Breast epithelium (tissue), 4 donors: ENCODE data around the gene INTS1. TPM values are rescaled to one million over a fixed set of nuclear protein-coding genes. Genes with fewer than 3 reads are reported as not detected.

Experiments used
- DNase-seq, 2 donors: peaks; one replicate each; pipeline ENCODE4 v3.0.0-alpha.2; 2019; ENCODE audit warnings: low spot score in 2 of 2
- H3K27ac ChIP-seq, 2 donors: fragments of 200-600 bp; sonication (generic) in 1 of 2; one replicate each; pipeline ENCODE4 v1.5.1; 2016 to 2019; ENCODE audit warnings: mild to moderate bottlenecking in 1 of 2
- H3K27me3 ChIP-seq, 2 donors: fragments of 200-600 bp; sonication (generic) in 1 of 2; one replicate each; pipeline versions ENCODE4 v1.5.1 to v1.6.0; 2017 to 2019; ENCODE audit warnings: control low read depth in 1 of 2, mild to moderate bottlenecking in 1 of 2
- H3K36me3 ChIP-seq: fragments of 200-600 bp; one replicate; pipeline ENCODE4 v1.5.1; 2019
- H3K4me1 ChIP-seq, 2 donors: fragments of 200-600 bp; sonication (generic); one replicate each; pipeline ENCODE4 v1.5.1; 2016 to 2019; ENCODE audit warnings: control low read depth in 1 of 2
- H3K4me3 ChIP-seq, 3 donors: fragments of 200-600 bp; sonication (generic); 1 replicate in 2 of 3; 2 replicates in 1 of 3; pipeline ENCODE4 v1.5.1; 2016 to 2019; ENCODE audit warnings: mild to moderate bottlenecking in 3 of 3, moderate library complexity in 2 of 3
- H3K9me3 ChIP-seq, 2 donors: fragments of 200-600 bp; sonication (generic) in 1 of 2; one replicate each; pipeline ENCODE4 v1.5.1; 2016 to 2019; ENCODE audit warnings: control low read depth in 1 of 2
- POLR2A ChIP-seq: fragments of 450-650 bp; IDR thresholded peaks from one replicate; pipeline ENCODE4 v1.6.1; 2016; ENCODE audit warnings: antibody characterized with exemption, mild to moderate bottlenecking, moderate library complexity
- POLR2AphosphoS5 ChIP-seq, 3 donors: sonication (generic); formaldehyde crosslinking; IDR thresholded peaks; one replicate each; pipeline ENCODE4 v1.6.1; 2017; ENCODE audit warnings: antibody characterized with exemption in 3 of 3
- intact Hi-C: fragments of 100-400 bp; cut with DNase I; formaldehyde crosslinking; loops from one replicate; pipeline ENCODE4 v1.15.1; 2023; ENCODE audit warnings: low total_unique reads
- total RNA-seq, 3 donors: library from RNA; depleted of rRNA; stranded (reverse); fragments of >200 nt; gene quantifications; one replicate each; pipeline ENCODE4 v1.1.0, GENCODE V29; 2016
- TF ChIP-seq, protein P1 (sequence below), 3 donors: fragments of 450-650 bp; IDR thresholded peaks; one replicate each; pipeline ENCODE4 v1.5.1; 2016 to 2017; ENCODE audit warnings: antibody characterized with exemption in 3 of 3, mild to moderate bottlenecking in 3 of 3, moderate library complexity in 3 of 3

Gene INTS1
- total RNA-seq, 3 donors from 2014 or later: 27.5 to 32.1 (median 27.7) TPM

GRCh38 chr7:1481300-1481699 is 22.9 kb downstream of the INTS1 start:
- Histone ChIP-seq H3K4me3 (no peak overlapping the region), H3K4me1 (no peaks in the 10 kb centered on the region), H3K27ac (no peak overlapping the region), H3K27me3 (no peaks in the 10 kb centered on the region), H3K36me3 (peaks cover 6% of the 10 kb centered on the region), H3K9me3 (no peaks in the 10 kb centered on the region)
- TF ChIP-seq, protein P1, sequence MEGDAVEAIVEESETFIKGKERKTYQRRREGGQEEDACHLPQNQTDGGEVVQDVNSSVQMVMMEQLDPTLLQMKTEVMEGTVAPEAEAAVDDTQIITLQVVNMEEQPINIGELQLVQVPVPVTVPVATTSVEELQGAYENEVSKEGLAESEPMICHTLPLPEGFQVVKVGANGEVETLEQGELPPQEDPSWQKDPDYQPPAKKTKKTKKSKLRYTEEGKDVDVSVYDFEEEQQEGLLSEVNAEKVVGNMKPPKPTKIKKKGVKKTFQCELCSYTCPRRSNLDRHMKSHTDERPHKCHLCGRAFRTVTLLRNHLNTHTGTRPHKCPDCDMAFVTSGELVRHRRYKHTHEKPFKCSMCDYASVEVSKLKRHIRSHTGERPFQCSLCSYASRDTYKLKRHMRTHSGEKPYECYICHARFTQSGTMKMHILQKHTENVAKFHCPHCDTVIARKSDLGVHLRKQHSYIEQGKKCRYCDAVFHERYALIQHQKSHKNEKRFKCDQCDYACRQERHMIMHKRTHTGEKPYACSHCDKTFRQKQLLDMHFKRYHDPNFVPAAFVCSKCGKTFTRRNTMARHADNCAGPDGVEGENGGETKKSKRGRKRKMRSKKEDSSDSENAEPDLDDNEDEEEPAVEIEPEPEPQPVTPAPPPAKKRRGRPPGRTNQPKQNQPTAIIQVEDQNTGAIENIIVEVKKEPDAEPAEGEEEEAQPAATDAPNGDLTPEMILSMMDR (IDR thresholded peaks at IDR 0.05): no peak
- TF ChIP-seq POLR2AphosphoS5 (IDR thresholded peaks at IDR 0.05) (no peak), POLR2A (no peak)
- intact Hi-C loops: no loop called here
- DNase-seq: no peak

DNA sequence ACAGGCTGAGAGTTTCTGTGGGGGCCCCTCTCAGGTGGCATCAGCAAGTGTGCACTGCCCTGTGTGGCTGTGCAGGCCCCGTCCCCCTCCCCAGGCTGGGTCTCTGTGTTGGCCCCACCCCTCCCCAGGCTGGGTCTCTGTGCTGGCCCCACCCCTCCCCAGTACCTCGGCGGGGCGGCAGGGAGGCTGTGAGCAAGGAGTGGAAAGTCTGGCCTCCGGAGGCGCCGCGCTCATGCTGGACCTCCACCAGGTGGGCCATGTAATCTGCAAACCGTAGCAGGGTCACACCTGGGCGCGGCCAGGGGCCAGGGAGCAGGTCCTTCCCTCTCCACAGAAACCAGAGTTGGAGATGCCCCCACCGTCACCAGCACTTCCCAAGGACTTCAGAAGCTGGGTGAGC is 23.5 kb downstream of the INTS1 start:
- no peaks in the 10 kb centered on the region for H3K4me1 ChIP-seq
- no peak for DNase-seq
- H3K4me3 ChIP-seq: no peak overlapping the region
- H3K36me3 ChIP-seq: peaks cover 6% of the 10 kb centered on the region
- intact Hi-C loops: no loop called here
- H3K27ac ChIP-seq: no peak overlapping the region
- no peaks in the 10 kb centered on the region for H3K9me3 ChIP-seq
- TF ChIP-seq, protein P1 (IDR thresholded peaks at IDR 0.05): no peak
- TF ChIP-seq POLR2A (no peak), POLR2AphosphoS5 (IDR thresholded peaks at IDR 0.05) (no peak)
- no peaks in the 10 kb centered on the region for H3K27me3 ChIP-seq

DNA sequence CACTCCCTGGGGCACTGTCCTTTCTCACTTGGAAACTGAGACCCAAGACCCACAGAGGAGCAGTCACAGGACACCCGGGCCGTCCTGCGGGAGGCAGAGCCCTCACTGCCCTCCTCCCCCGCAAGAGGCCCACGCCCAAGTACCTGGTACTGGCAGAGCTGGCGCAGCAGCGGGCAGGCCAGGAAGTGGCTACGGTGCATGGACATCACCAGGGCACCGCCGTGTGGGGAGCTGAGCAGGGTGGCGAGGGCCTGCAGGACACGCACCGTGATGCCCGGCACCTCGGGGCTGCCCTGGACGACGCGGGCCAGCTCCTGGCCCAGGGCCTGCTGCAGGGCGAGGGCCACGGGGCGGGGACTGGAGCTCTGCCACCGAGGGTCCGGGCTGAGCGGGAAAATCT is 24.9 kb downstream of the INTS1 start:
- Histone ChIP-seq H3K36me3 (peaks cover 6% of the 10 kb centered on the region), H3K4me1 (peaks cover 1 to 2% of the 10 kb centered on the region in 2 donors), H3K4me3 (no peak overlapping the region), H3K27ac (no peak overlapping the region), H3K9me3 (no peaks in the 10 kb centered on the region), H3K27me3 (no peaks in the 10 kb centered on the region)
- no peak for DNase-seq
- TF ChIP-seq POLR2A (no peak), POLR2AphosphoS5 (IDR thresholded peaks at IDR 0.05) (no peak)
- TF ChIP-seq, protein P1 (IDR thresholded peaks at IDR 0.05): no peak
- intact Hi-C loops: no loop called here

DNA sequence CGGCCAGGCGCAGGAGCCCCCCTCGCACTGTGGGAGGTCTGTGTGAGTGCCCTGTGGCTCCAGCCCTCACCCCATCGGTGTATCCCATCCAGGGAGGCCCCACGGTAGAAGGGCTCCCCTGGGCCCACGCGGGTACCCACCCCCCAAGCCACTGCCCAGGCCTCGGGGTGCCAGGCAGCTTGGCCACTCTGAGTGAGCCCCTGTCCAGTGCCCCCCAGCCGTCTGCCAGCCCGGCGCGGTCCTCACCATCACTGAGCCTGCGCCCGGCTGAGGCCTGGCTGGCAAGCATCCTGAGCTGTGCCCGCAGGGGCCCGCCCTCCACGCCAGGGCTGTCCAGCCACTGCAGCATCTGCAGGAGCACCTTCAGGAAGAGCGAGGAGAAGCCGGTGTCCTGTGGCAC is 25.7 kb downstream of the INTS1 start:
- H3K36me3 ChIP-seq: peaks cover 6% of the 10 kb centered on the region
- no peaks in the 10 kb centered on the region for H3K9me3 ChIP-seq
- H3K27ac ChIP-seq: no peak overlapping the region
- no peak for DNase-seq
- peaks cover 4 to 6% of the 10 kb centered on the region in 2 donors for H3K4me1 ChIP-seq
- H3K4me3 ChIP-seq: no peak overlapping the region
- intact Hi-C loops: no loop called here
- H3K27me3 ChIP-seq: no peaks in the 10 kb centered on the region
- TF ChIP-seq, protein P1 (IDR thresholded peaks at IDR 0.05): no peak
- TF ChIP-seq POLR2A (no peak), POLR2AphosphoS5 (IDR thresholded peaks at IDR 0.05) (no peak)

DNA sequence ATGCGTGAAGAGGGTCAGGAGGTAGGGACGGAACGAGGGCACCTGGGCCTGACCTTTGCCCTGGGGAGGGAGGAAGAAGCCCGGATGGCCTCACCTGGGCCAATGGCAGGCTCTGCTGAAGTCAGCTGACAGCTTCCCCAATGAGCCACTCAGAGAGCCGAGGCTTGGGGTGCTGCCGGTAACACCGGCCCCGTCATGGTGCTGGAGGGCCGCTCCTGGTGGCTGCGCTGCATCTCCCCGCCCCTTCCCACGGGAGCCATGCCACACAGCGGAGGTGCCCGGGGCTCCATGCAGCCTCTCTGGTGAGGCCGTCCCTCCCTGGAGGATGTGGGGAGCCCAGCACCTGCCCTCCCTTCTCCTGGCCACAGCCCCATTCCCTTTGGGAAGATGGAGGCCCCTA is 27.3 kb downstream of the INTS1 start:
- H3K9me3 ChIP-seq: no peaks in the 10 kb centered on the region
- H3K27me3 ChIP-seq: no peaks in the 10 kb centered on the region
- no peak for DNase-seq
- TF ChIP-seq, protein P1 (IDR thresholded peaks at IDR 0.05): no peak
- TF ChIP-seq POLR2AphosphoS5 (IDR thresholded peaks at IDR 0.05) (no peak), POLR2A (no peak)
- H3K4me3 ChIP-seq: no peak overlapping the region
- intact Hi-C loops: no loop called here
- H3K4me1 ChIP-seq: peaks cover 4 to 6% of the 10 kb centered on the region in 2 donors
- peaks cover 6% of the 10 kb centered on the region for H3K36me3 ChIP-seq
- no peak overlapping the region for H3K27ac ChIP-seq
